ENCODE data around the gene COX20. TPM values are rescaled to one million over a fixed set of nuclear protein-coding genes. Genes with fewer than 3 reads are reported as not detected.

The COX20 gene
- total RNA-seq, 1 donor from 2014 or later: 29.3 TPM

DNA sequence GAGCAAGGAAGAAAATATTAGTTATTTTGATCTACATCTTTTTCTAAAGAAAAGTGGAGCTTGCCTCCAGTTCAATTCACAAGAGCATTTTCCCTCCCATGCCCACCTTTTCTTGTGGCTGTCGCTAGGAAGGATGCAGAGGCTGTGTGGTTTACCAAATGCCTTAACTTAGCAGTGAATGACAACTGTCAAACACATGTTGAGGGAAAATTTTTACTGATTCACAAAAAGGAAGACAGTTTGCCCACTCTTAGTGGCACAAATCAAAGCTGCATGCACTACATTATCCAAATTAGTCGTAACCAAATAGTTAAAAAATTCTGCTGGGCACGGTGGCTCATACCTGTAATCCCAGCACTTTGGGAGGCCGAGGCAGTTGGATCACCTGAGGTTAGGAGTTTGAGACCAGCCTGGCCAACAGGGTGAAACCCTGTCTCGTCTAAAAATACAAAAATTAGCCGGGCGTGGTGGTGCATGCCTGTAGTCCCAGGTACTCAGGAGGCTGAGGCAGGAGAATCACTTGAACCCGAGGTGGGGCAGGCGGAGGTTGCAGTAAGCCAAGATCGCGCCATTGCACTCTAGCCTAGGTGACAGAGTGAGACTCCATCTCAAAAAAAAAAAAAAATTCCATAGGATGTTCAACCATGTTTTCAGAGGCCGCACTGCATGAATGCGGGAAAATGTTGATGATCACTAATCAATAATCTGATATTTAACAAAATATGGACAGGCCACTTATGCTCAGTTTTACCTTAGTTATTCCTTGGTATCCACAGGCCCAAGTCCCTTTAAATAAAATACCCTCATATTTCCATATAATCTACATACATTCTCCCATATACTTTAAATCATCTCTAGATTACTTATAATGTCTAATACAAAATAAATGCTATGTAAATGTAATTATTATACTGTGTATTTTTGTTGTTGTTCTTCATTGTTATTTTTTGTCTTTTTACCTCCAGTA is 9.0 kb downstream of the COX20 start:
- H3K9me3 Mint-ChIP-seq: no peaks in the 10 kb centered on the region
- peaks cover 38% of the 10 kb centered on the region for H3K36me3 Mint-ChIP-seq
- H3K4me1 Mint-ChIP-seq: peaks cover 5% of the 10 kb centered on the region
- no peak for TF ChIP-seq CTCF (IDR thresholded peaks at IDR 0.05; ENCODE audit: unreplicated experiment)
- H3K27ac Mint-ChIP-seq: peak overlapping the region; percentile 53
- H3K4me3 Mint-ChIP-seq: no peak overlapping the region
- DNase-seq (ENCODE audit: low spot score in 2 of 2, unreplicated experiment in 2 of 2): no peak
- H3K27me3 Mint-ChIP-seq (ENCODE audit: low read depth): no peaks in the 10 kb centered on the region

DNA sequence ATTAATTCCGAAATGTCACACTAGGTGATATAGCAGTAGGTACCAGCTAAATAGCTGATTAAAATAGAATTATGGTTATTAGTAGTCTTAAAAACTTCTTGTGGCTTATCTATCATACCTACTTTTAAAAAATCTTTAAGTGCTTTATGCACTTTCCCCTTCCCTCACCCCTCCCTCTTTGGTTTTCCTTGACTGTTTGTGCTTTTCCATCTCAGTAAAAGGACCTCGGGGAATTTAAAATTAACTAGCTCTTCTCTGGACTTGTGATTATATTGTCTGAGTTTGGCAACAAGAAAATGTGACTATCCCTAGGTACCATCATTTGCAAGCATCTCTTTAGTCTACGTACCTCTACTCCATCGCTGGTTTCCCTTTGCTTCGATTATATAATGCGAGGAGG is 11.2 kb downstream of the COX20 start:
- no peak for TF ChIP-seq CTCF (IDR thresholded peaks at IDR 0.05; ENCODE audit: unreplicated experiment)
- no peaks in the 10 kb centered on the region for H3K4me1 Mint-ChIP-seq
- H3K9me3 Mint-ChIP-seq: no peaks in the 10 kb centered on the region
- H3K27ac Mint-ChIP-seq: no peak overlapping the region
- peaks cover 34% of the 10 kb centered on the region for H3K36me3 Mint-ChIP-seq
- no peak overlapping the region for H3K4me3 Mint-ChIP-seq
- no peaks in the 10 kb centered on the region for H3K27me3 Mint-ChIP-seq (ENCODE audit: low read depth)
- no peak for DNase-seq (ENCODE audit: low spot score in 2 of 2, unreplicated experiment in 2 of 2)

GRCh38 chr1:244849189-244849866 is 13.9 kb downstream of the COX20 start:
- Mint-ChIP-seq H3K27ac (no peak overlapping the region), H3K27me3 (ENCODE audit: low read depth) (no peaks in the 10 kb centered on the region), H3K4me1 (no peaks in the 10 kb centered on the region), H3K36me3 (peaks cover 41% of the 10 kb centered on the region), H3K4me3 (no peak overlapping the region), H3K9me3 (no peaks in the 10 kb centered on the region)
- no peak for DNase-seq (ENCODE audit: low spot score in 2 of 2, unreplicated experiment in 2 of 2)
- TF ChIP-seq CTCF (IDR thresholded peaks at IDR 0.05; ENCODE audit: unreplicated experiment): no peak

GRCh38 chr1:244850099-244850852 is 14.8 kb downstream of the COX20 start:
- TF ChIP-seq CTCF (IDR thresholded peaks at IDR 0.05; ENCODE audit: unreplicated experiment): no peak
- no peaks in the 10 kb centered on the region for H3K9me3 Mint-ChIP-seq
- peaks cover 45% of the 10 kb centered on the region for H3K36me3 Mint-ChIP-seq
- no peak overlapping the region for H3K27ac Mint-ChIP-seq
- H3K4me3 Mint-ChIP-seq: no peak overlapping the region
- no peaks in the 10 kb centered on the region for H3K27me3 Mint-ChIP-seq (ENCODE audit: low read depth)
- DNase-seq (ENCODE audit: low spot score in 2 of 2, unreplicated experiment in 2 of 2): no peak
- H3K4me1 Mint-ChIP-seq: no peaks in the 10 kb centered on the region

- H3K4me3 Mint-ChIP-seq: no peak overlapping the region
- H3K27me3 Mint-ChIP-seq (ENCODE audit: low read depth): no peaks in the 10 kb centered on the region
- TF ChIP-seq CTCF (IDR thresholded peaks at IDR 0.05; ENCODE audit: unreplicated experiment): no peak
- no peak for DNase-seq (ENCODE audit: low spot score in 2 of 2, unreplicated experiment in 2 of 2)
- H3K27ac Mint-ChIP-seq: peak overlapping the region; percentile 47
- H3K9me3 Mint-ChIP-seq: no peaks in the 10 kb centered on the region
- peaks cover 47% of the 10 kb centered on the region for H3K36me3 Mint-ChIP-seq
- no peaks in the 10 kb centered on the region for H3K4me1 Mint-ChIP-seq
Measured at GRCh38 chr1:244850896-244851295, 15.4 kb downstream of the COX20 start.
